Kidney epithelial cell (primary cell): ENCODE data around the gene FMN2. TPM values are rescaled to one million over a fixed set of nuclear protein-coding genes. Genes with fewer than 3 reads are reported as not detected.

Experiments
- DNase-seq: peaks from one replicate; pipeline ENCODE4 v3.0.0-alpha.2; 2010; ENCODE audit warnings: low read depth
- H3K27me3 ChIP-seq: 2 replicates; pipeline ENCODE4 v1.6.0; 2011; ENCODE audit warnings: low read length; ENCODE audit not compliant: control insufficient read depth, insufficient read depth
- H3K36me3 ChIP-seq: 2 replicates; pipeline ENCODE4 v1.5.1; 2011; ENCODE audit warnings: low read length; ENCODE audit not compliant: control insufficient read depth, insufficient read depth
- H3K4me3 ChIP-seq: 2 replicates; pipeline ENCODE4 v1.5.1; 2011; ENCODE audit warnings: low read depth, mild to moderate bottlenecking, control low read depth, low read length
- total RNA-seq: library from RNA; depleted of rRNA; stranded (reverse); fragments of >200 nt; gene quantifications from 2 replicates; pipeline ENCODE4 v1.2.3, GENCODE V29; 2015
- TF ChIP-seq, protein P1 (sequence below): IDR thresholded peaks from 2 replicates; pipeline ENCODE4 v1.5.1; 2011; ENCODE audit warnings: mild to moderate bottlenecking, moderate library complexity, low read length, control low read depth, inconsistent platforms; ENCODE audit not compliant: insufficient read depth, poor library complexity, severe bottlenecking

The FMN2 gene
- total RNA-seq, 1 donor from 2014 or later, result 0.33 TPM

DNA sequence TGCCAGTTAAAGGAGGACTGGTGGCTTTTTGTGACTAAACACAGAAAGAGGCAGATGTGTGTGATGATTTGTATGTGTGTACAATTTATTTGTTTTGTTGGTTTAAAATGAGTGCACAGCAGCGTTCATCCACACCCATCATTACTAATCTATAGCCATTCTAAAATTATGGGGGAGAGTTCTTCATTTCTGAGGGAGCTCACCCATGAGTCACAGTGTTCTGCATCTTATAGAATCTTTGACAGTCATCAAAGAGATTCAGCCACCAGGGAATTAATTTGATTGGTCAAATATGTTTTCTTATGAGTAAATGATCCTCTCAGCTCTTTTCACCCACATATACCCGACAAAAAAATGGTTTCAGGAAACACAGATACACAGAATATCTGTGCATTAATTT lies 372.4 kb downstream of the FMN2 start:
- no peaks in the 10 kb centered on the region for H3K36me3 ChIP-seq
- no peak for DNase-seq
- TF ChIP-seq, protein P1, sequence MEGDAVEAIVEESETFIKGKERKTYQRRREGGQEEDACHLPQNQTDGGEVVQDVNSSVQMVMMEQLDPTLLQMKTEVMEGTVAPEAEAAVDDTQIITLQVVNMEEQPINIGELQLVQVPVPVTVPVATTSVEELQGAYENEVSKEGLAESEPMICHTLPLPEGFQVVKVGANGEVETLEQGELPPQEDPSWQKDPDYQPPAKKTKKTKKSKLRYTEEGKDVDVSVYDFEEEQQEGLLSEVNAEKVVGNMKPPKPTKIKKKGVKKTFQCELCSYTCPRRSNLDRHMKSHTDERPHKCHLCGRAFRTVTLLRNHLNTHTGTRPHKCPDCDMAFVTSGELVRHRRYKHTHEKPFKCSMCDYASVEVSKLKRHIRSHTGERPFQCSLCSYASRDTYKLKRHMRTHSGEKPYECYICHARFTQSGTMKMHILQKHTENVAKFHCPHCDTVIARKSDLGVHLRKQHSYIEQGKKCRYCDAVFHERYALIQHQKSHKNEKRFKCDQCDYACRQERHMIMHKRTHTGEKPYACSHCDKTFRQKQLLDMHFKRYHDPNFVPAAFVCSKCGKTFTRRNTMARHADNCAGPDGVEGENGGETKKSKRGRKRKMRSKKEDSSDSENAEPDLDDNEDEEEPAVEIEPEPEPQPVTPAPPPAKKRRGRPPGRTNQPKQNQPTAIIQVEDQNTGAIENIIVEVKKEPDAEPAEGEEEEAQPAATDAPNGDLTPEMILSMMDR, result no peak
- H3K4me3 ChIP-seq, result no peak overlapping the region
- H3K27me3 ChIP-seq, result no peaks in the 10 kb centered on the region

DNA sequence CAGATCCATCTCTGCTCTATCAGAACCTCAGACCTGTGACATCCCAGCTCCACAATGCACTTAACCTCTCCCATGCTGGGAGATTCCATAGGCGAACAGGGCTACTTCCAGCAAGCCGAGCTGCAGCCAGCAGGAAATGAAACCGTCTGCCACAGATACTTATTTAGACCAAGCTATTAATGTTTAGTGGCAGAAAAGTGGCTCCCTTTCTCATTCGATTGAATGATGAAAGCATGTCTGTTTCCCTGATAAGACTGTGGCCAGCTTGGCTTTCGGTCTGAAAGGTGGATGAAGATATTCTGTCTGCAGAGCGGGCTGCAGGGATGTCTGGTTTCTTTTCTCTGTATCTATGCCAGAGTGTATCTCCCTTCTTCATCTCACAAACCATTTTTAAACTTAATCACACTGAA lies 373.9 kb downstream of the FMN2 start:
- H3K4me3 ChIP-seq, result no peak overlapping the region
- no peaks in the 10 kb centered on the region for H3K27me3 ChIP-seq
- H3K36me3 ChIP-seq, result no peaks in the 10 kb centered on the region
- TF ChIP-seq, protein P1, result no peak
- no peak for DNase-seq

DNA sequence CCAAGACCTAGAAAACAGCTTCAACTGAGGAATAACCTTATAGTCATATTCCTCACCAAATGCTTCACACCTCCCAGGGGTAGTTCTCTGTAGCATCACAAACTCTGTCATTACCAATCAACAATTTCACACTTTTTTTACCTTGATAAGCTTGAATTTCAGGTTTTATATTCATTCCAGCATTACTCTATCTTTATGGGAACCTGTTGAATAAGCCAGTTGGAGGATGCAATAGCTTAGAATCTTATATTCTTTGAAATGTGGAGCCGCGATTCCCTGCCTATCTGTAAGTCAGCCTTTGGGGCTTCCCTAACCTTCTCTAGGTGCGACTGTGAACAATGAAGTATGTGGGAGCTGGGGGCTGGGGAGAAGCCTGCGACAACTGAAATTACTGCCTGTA lies 374.8 kb downstream of the FMN2 start:
- TF ChIP-seq, protein P1, result no peak
- Histone ChIP-seq H3K27me3 (no peaks in the 10 kb centered on the region), H3K36me3 (no peaks in the 10 kb centered on the region), H3K4me3 (no peak overlapping the region)
- DNase-seq, result no peak

DNA sequence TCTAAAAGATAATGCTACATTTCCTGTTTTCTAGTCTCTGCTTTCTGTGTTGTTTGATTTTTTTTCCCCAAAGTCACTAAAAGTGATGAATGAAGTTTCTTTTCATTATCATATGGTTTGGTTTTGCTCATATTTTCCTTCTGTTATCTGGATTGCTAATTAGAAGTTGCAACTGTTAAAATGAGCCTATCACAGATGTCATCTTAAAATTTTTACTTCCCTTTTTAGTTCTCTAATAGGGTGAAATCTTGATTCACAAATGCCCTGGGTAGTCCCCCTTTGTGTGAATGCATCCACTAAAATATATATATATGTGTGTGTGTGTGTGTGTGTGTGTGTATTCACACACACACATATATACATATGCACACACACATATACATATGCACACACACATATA lies 376.2 kb downstream of the FMN2 start:
- TF ChIP-seq, protein P1, result no peak
- Histone ChIP-seq H3K4me3 (no peak overlapping the region), H3K27me3 (no peaks in the 10 kb centered on the region), H3K36me3 (no peaks in the 10 kb centered on the region)
- no peak for DNase-seq

DNA sequence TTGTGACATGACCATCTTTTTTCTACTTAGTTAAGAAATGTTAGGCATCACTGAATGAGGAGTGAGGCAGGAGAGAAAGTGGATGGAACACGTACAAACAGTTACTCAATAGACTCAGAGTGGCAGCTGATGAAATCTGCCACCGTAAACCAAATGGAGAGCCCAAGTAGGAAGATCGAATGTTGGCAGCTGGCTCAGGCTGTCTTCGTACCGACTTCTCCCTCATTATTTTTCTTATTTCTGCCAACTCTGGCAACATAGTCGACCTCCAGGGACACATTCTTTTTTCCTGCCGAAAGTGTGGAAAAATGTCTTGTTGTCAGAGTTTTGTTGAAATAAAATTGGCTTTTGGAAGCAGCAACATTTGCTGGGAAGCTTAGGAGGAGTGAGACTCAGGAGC lies 377.0 kb downstream of the FMN2 start:
- no peak overlapping the region for H3K4me3 ChIP-seq
- no peaks in the 10 kb centered on the region for H3K27me3 ChIP-seq
- DNase-seq, result no peak
- TF ChIP-seq, protein P1, result no peak
- no peaks in the 10 kb centered on the region for H3K36me3 ChIP-seq

DNA sequence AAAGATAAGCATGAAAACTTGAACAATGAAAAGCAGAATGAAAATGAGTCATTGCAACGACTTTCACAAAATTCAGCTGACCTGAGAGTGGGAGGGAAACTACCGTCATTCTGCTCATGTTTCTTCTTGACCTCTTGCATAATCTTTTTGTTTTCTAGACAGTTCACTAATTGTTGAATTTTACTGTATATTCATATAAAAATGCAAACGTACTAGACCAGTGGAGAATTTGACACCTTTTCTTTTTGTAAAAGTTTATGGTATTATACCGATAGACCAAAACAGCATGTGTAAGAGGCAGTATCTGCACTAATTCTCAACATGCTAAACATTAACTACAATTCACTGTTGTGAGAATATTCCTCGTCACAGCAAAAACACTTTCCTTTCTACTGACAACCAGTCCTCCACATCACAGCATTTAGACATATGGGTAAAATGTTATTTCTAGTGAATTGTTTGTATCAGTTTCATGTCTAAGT lies 382.5 kb downstream of the FMN2 start:
- Histone ChIP-seq H3K27me3 (no peaks in the 10 kb centered on the region), H3K4me3 (no peak overlapping the region), H3K36me3 (no peaks in the 10 kb centered on the region)
- no peak for DNase-seq
- TF ChIP-seq, protein P1, result no peak
